ENCODE results near the gene PLCXD1. TPM values are rescaled to one million over a fixed set of nuclear protein-coding genes. Genes with fewer than 3 reads are reported as not detected.

The PLCXD1 gene
- total RNA-seq, 1 donor from 2014 or later = 6.1 TPM

Other genes starting within 250 kb of the PLCXD1 start
- gene GTPBP6, start 37.4 kb downstream of the PLCXD1 start, total RNA-seq = 51.4 TPM
- gene PPP2R3B, start 105.5 kb downstream of the PLCXD1 start, total RNA-seq = 164 TPM